ENCODE data around the gene GLIPR2. TPM values are rescaled to one million over a fixed set of nuclear protein-coding genes. Genes with fewer than 3 reads are reported as not detected.

GLIPR2 gene
- total RNA-seq, 1 donor: 38.4 TPM

- no peak overlapping the region for H3K27ac ChIP-seq (ENCODE audit: low read depth, low read length)
- no peak overlapping the region for H2AFZ ChIP-seq (ENCODE audit: low read length)
- peaks cover 48% of the 10 kb centered on the region for H3K4me1 ChIP-seq (ENCODE audit: insufficient read depth, low read length)
- TF ChIP-seq CTCF (IDR thresholded peaks at IDR 0.05; ENCODE audit: extremely low read depth, low read depth, low read length): no peak
- peaks cover 73% of the 10 kb centered on the region for H3K79me2 ChIP-seq (ENCODE audit: insufficient read depth, low read length)
- no peak overlapping the region for H3K4me2 ChIP-seq (ENCODE audit: insufficient read depth, low read length)
- no peaks in the 10 kb centered on the region for H3K27me3 ChIP-seq (ENCODE audit: insufficient read depth, low read length)
- peaks cover 78% of the 10 kb centered on the region for H3K36me3 ChIP-seq (ENCODE audit: insufficient read depth, low read length)
- peak; percentile 52 for DNase-seq (ENCODE audit: insufficient read length, low spot score, missing footprints)
- no peak overlapping the region for H3K4me3 ChIP-seq (ENCODE audit: insufficient read depth, low read length)
- no peaks in the 10 kb centered on the region for H3K9me3 ChIP-seq (ENCODE audit: low read depth, low read length)
- peaks cover 56% of the 10 kb centered on the region for H4K20me1 ChIP-seq (ENCODE audit: insufficient read depth, low read length)
Measured at GRCh38 chr9:36210722-36211121, 74.2 kb downstream of the GLIPR2 start.

- DNase-seq (ENCODE audit: insufficient read length, low spot score, missing footprints): no peak
- Histone ChIP-seq H3K9me3 (ENCODE audit: low read depth, low read length) (no peaks in the 10 kb centered on the region), H3K27me3 (ENCODE audit: insufficient read depth, low read length) (no peaks in the 10 kb centered on the region), H3K4me1 (ENCODE audit: insufficient read depth, low read length) (peaks cover 42% of the 10 kb centered on the region), H3K27ac (ENCODE audit: low read depth, low read length) (no peak overlapping the region), H3K4me2 (ENCODE audit: insufficient read depth, low read length) (no peak overlapping the region), H4K20me1 (ENCODE audit: insufficient read depth, low read length) (peaks cover 56% of the 10 kb centered on the region), H3K4me3 (ENCODE audit: insufficient read depth, low read length) (no peak overlapping the region), H3K79me2 (ENCODE audit: insufficient read depth, low read length) (peaks cover 73% of the 10 kb centered on the region), H2AFZ (ENCODE audit: low read length) (no peak overlapping the region), H3K36me3 (ENCODE audit: insufficient read depth, low read length) (peaks cover 76% of the 10 kb centered on the region)
- TF ChIP-seq CTCF (IDR thresholded peaks at IDR 0.05; ENCODE audit: extremely low read depth, low read depth, low read length): no peak
Measured at GRCh38 chr9:36211510-36211909, 75.0 kb downstream of the GLIPR2 start.

- TF ChIP-seq CTCF (IDR thresholded peaks at IDR 0.05; ENCODE audit: extremely low read depth, low read depth, low read length): no peak
- DNase-seq (ENCODE audit: insufficient read length, low spot score, missing footprints): peak; percentile 11
- peaks cover 85% of the 10 kb centered on the region for H3K79me2 ChIP-seq (ENCODE audit: insufficient read depth, low read length)
- H3K4me2 ChIP-seq (ENCODE audit: insufficient read depth, low read length): no peak overlapping the region
- no peak overlapping the region for H2AFZ ChIP-seq (ENCODE audit: low read length)
- H3K9me3 ChIP-seq (ENCODE audit: low read depth, low read length): no peaks in the 10 kb centered on the region
- H3K27ac ChIP-seq (ENCODE audit: low read depth, low read length): no peak overlapping the region
- peaks cover 91% of the 10 kb centered on the region for H3K36me3 ChIP-seq (ENCODE audit: insufficient read depth, low read length)
- H3K4me3 ChIP-seq (ENCODE audit: insufficient read depth, low read length): no peak overlapping the region
- H4K20me1 ChIP-seq (ENCODE audit: insufficient read depth, low read length): peaks cover 40% of the 10 kb centered on the region
- H3K4me1 ChIP-seq (ENCODE audit: insufficient read depth, low read length): peaks cover 24% of the 10 kb centered on the region
- H3K27me3 ChIP-seq (ENCODE audit: insufficient read depth, low read length): no peaks in the 10 kb centered on the region
Measured at GRCh38 chr9:36213387-36213786, 76.9 kb downstream of the GLIPR2 start.

Other genes with a start within 250 kb of the GLIPR2 start
- 1.8 and 5.1 TPM in 2 replicates for gene HRCT1, start 230.5 kb upstream of the GLIPR2 start, total RNA-seq
- 0.29 and 0.72 TPM in 2 replicates for gene SPAAR, start 227.2 kb upstream of the GLIPR2 start, total RNA-seq
- gene OR2S2, start 178.6 kb upstream of the GLIPR2 start, total RNA-seq: under 0.01 TPM in 2 replicates
- gene RECK, start 99.8 kb upstream of the GLIPR2 start, total RNA-seq: 31.2 and 31.5 TPM in 2 replicates
- gene CCIN, start 32.7 kb downstream of the GLIPR2 start, total RNA-seq: 1.2 and 2.2 TPM in 2 replicates
- 253 and 262 TPM in 2 replicates for gene CLTA, start 54.2 kb downstream of the GLIPR2 start, total RNA-seq
- 25.3 TPM in 2 replicates for gene GNE, start 121.7 kb downstream of the GLIPR2 start, total RNA-seq